Naive thymus-derived CD4-positive, alpha-beta T cell (primary cell): ENCODE results near the gene RARRES2. TPM values are rescaled to one million over a fixed set of nuclear protein-coding genes. Genes with fewer than 3 reads are reported as not detected.

Experiments used
- ATAC-seq: fragments of 150-1000 bp; cut with Tn5 transposase; 2 replicates; pipeline ENCODE4 v1.10.0; 2021; ENCODE audit warnings: mild to moderate bottlenecking, moderate library complexity
- CTCF ChIA-PET: fragments of 350-600 bp; sonication (Branson Sonifier 250); formaldehyde crosslinking; loops from one replicate; lab custom pipeline; 2021; ENCODE audit warnings: antibody characterized with exemption; lab: Charles Lee
- POLR2A ChIA-PET: fragments of 350-600 bp; sonication (Branson Sonifier 250); formaldehyde crosslinking; loops from one replicate; lab custom pipeline; 2021; ENCODE audit warnings: antibody characterized with exemption, inconsistent platforms; lab: Charles Lee
- DNase-seq, 9 donors: peaks; one replicate each; pipeline versions ENCODE4 v3.0.0 to v3.0.0-alpha.2; 2020 to 2022; ENCODE audit warnings: mixed read lengths in 1 of 9
- H3K27ac ChIP-seq: one replicate; pipeline ENCODE4 v1.7.0; 2013; ENCODE audit warnings: mild to moderate bottlenecking, low read depth, low read length, moderate library complexity
- H3K27me3 ChIP-seq, 2 donors: one replicate each; pipeline ENCODE4 v1.7.0; 2013; ENCODE audit warnings: low read length in 2 of 2, mild to moderate bottlenecking in 2 of 2, moderate library complexity in 2 of 2; ENCODE audit not compliant: control insufficient read depth in 2 of 2, insufficient read depth in 2 of 2
- H3K36me3 ChIP-seq, 3 experiments: 1 replicate in 2 of 3; 2 replicates in 1 of 3; pipeline ENCODE4 v1.7.0; 2013; ENCODE audit warnings: low read length in 3 of 3, mild to moderate bottlenecking in 3 of 3, moderate library complexity in 1 of 3; ENCODE audit not compliant: insufficient read depth in 3 of 3, control insufficient read depth in 2 of 3
- H3K4me1 ChIP-seq, 2 donors: one replicate each; pipeline ENCODE4 v1.7.0; 2013; ENCODE audit warnings: low read length in 2 of 2, mild to moderate bottlenecking in 2 of 2, moderate library complexity in 1 of 2; ENCODE audit not compliant: control insufficient read depth in 2 of 2, insufficient read depth in 2 of 2
- H3K4me3 ChIP-seq: 2 replicates; pipeline ENCODE4 v1.7.0; 2013; ENCODE audit warnings: mild to moderate bottlenecking, low read length
- H3K9me3 ChIP-seq, 3 experiments: 1 replicate in 2 of 3; 2 replicates in 1 of 3; pipeline ENCODE4 v1.7.0; 2013; ENCODE audit warnings: low read length in 3 of 3; ENCODE audit not compliant: control insufficient read depth in 2 of 3
- H3K27ac Mint-ChIP-seq, 9 donors: one replicate each; pipeline ENCODE4 v1.8.0; 2020 to 2022; ENCODE audit warnings: mixed read lengths in 9 of 9, mild to moderate bottlenecking in 8 of 9, moderate library complexity in 5 of 9, inconsistent platforms in 2 of 9
- H3K27me3 Mint-ChIP-seq, 5 donors: one replicate each; pipeline ENCODE4 v1.8.0; 2021 to 2022; ENCODE audit warnings: mixed read lengths in 5 of 5, mild to moderate bottlenecking in 1 of 5
- H3K36me3 Mint-ChIP-seq, 5 donors: one replicate each; pipeline ENCODE4 v1.8.0; 2020 to 2022; ENCODE audit warnings: mixed read lengths in 5 of 5, mild to moderate bottlenecking in 3 of 5, inconsistent platforms in 1 of 5
- H3K4me1 Mint-ChIP-seq, 7 donors: one replicate each; pipeline ENCODE4 v1.8.0; 2020 to 2022; ENCODE audit warnings: mixed read lengths in 7 of 7, mild to moderate bottlenecking in 3 of 7, inconsistent platforms in 1 of 7
- H3K4me3 Mint-ChIP-seq, 10 donors: one replicate each; pipeline ENCODE4 v1.8.0; 2020 to 2022; ENCODE audit warnings: mild to moderate bottlenecking in 10 of 10, mixed read lengths in 10 of 10, moderate library complexity in 6 of 10, inconsistent platforms in 2 of 10
- H3K9me3 Mint-ChIP-seq, 11 donors: one replicate each; pipeline ENCODE4 v1.8.0; 2020 to 2022; ENCODE audit warnings: mixed read lengths in 11 of 11, mild to moderate bottlenecking in 4 of 11, inconsistent platforms in 1 of 11, moderate library complexity in 1 of 11
- intact Hi-C, 2 donors: fragments of 100-400 bp; cut with micrococcal nuclease; formaldehyde crosslinking; loops; one replicate each; pipeline ENCODE4 v1.15.1; 2023
- polyA plus RNA-seq, 2 donors: library from polyadenylated mRNA; unstranded; fragments of 300-500 nt; fragmentation: Illumina TruSeq; gene quantifications; one replicate each; pipeline ENCODE4 v1.2.3, GENCODE V29; 2021
- total RNA-seq, 6 experiments: library from RNA in 5 of 6; stranded (reverse) in 5 of 6; gene quantifications; 1 replicate in 5 of 6; 2 replicates in 1 of 6; pipeline ENCODE4 v1.2.3 and lab custom pipeline; 2021 to 2026

Gene RARRES2
- total and polyA plus RNA-seq, 7 experiments from 2014 or later: 0.38 TPM; not detected in 6

DNA sequence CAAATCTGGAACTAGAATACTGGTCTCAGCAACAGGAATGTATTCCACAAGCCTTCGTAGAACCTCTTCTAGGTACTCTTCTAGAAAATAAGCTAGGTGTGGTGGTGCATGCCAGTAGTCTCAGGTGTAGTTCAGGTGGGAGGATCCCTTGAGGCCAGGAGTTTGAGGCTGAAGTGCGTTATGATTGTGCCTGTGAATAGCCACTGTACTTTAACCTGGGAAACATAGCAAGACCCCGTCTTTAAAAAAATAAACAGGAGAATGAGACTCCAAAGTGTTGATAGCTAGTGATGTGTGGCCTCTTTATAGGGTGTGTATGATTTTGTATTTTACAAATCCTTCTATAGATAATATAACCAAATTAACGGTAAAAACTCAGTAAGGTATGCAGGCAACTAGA is 36.2 kb upstream of the RARRES2 start:
- Mint-ChIP-seq H3K4me1 (peaks cover 30 to 68% (median 58%) of the 10 kb centered on the region in 7 donors), H3K27ac (peak overlapping the region; percentile 51 to 95 (median 86)), H3K27me3 (no peaks in the 10 kb centered on the region), H3K9me3 (no peaks in the 10 kb centered on the region), H3K36me3 (peaks cover 0 to 17% (median 5%) of the 10 kb centered on the region in 5 donors), H3K4me3 (peak overlapping the region; percentile 54 to 91 (median 86))
- ChIA-PET CTCF (interaction anchor here (0.9 to 1.5 kb wide), 4 partner anchors 9 to 28 kb away, joined by 3 to 4 read pairs (median 3); partner anchors contain the start of gene REPIN1), POLR2A (interaction anchor here (0.6 to 2.4 kb wide), 11 partner anchors 9 to 849 kb away, joined by 3 to 35 read pairs (median 7); partner anchors contain the start of genes ABCF2, GIMAP4 and REPIN1)
- H3K36me3 ChIP-seq: peaks cover 0 to 16% (median 2%) of the 10 kb centered on the region in 3 experiments
- no peak for ATAC-seq
- H3K4me1 ChIP-seq: peaks cover 4 to 30% of the 10 kb centered on the region in 2 donors
- no peak overlapping the region for H3K4me3 ChIP-seq
- no peak for DNase-seq
- intact Hi-C loops: loop anchor here (2.0 to 5.0 kb wide), 4 partner anchors 55 to 965 kb away; partner anchors contain the start of genes ACTR3C (in 2 of the 2), LRRC61 (in 2 of the 2), FASTK (in 1 of the 2) and NUB1 (in 1 of the 2)
- H3K27ac ChIP-seq: peak overlapping the region; percentile 91
- no peaks in the 10 kb centered on the region for H3K27me3 ChIP-seq
- no peaks in the 10 kb centered on the region for H3K9me3 ChIP-seq

DNA sequence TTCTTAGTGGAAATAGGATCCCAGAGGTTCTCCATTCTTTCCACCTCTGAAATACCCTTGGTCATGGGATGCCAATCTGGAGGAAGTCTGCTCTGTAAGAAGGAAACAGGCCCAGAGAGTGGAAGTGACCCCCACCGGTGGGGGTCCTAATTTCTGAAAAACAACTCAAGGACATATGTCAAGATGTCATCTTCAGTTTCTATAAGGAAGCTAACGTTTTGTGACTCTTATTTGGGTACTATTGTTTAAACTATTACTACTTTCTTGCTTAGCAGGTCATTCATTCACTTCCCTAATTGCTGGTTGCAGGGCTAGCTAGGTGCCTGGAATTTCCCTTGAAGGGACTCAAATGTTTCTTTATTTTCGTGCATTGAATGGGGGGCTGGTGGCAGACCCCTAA is 35.8 kb upstream of the RARRES2 start:
- Mint-ChIP-seq H3K4me3 (peak overlapping the region in 8 of 10 donors; percentile 54 to 91 (median 84)), H3K27me3 (no peaks in the 10 kb centered on the region), H3K4me1 (peaks cover 30 to 70% (median 58%) of the 10 kb centered on the region in 7 donors), H3K27ac (peak overlapping the region in 8 of 9 donors; percentile 51 to 95 (median 88)), H3K9me3 (no peaks in the 10 kb centered on the region), H3K36me3 (peaks cover 0 to 20% (median 5%) of the 10 kb centered on the region in 5 donors)
- no peak overlapping the region for H3K27ac ChIP-seq
- peaks cover 0 to 20% (median 2%) of the 10 kb centered on the region in 3 experiments for H3K36me3 ChIP-seq
- ATAC-seq: no peak
- intact Hi-C loops: loop anchor here in 1 of 2 donors (5.0 kb wide), 2 partner anchors 705 to 965 kb away; partner anchors contain the start of genes FASTK, NUB1 and TMUB1
- CTCF ChIA-PET: interaction anchor here (0.9 to 1.5 kb wide), 2 partner anchors 9 to 20 kb away, joined by 3 to 4 read pairs; partner anchors contain the start of gene REPIN1
- H3K4me3 ChIP-seq: no peak overlapping the region
- no peak for DNase-seq
- H3K27me3 ChIP-seq: no peaks in the 10 kb centered on the region
- POLR2A ChIA-PET: interaction anchor here (1.1 to 2.4 kb wide), 7 partner anchors 8 to 293 kb away, joined by 3 to 35 read pairs (median 8); partner anchors contain the start of gene REPIN1
- H3K9me3 ChIP-seq: no peaks in the 10 kb centered on the region
- H3K4me1 ChIP-seq: peaks cover 4 to 30% of the 10 kb centered on the region in 2 donors

DNA sequence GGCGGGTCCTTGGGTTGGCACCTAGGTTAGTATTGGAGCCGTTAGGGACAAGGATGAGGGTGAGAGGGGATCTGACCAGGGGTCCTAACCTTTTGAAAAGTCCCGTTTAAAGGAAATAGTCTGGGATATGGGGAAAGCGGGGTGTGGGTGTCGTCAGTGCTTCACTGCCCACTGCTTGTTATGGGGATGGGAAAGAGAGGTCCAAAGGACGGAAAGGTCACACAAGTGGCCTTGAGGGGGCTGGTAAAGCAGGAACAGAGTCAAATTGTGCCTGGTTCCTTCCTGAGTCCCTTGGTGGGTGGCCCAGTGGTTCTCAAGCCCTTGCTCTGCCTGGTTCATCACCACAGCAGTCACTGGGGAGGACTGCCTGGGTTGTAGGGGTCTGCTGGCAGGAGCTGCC is 35.1 kb upstream of the RARRES2 start:
- H3K4me1 ChIP-seq: peaks cover 4 to 30% of the 10 kb centered on the region in 2 donors
- DNase-seq: no peak
- H3K9me3 ChIP-seq: no peaks in the 10 kb centered on the region
- H3K27me3 Mint-ChIP-seq: no peaks in the 10 kb centered on the region
- H3K27me3 ChIP-seq: no peaks in the 10 kb centered on the region
- H3K36me3 ChIP-seq: peaks cover 0 to 24% (median 2%) of the 10 kb centered on the region in 3 experiments
- peak overlapping the region; percentile 39 to 94 (median 90) for H3K27ac Mint-ChIP-seq
- no peak overlapping the region for H3K4me3 ChIP-seq
- no peak for ATAC-seq
- CTCF ChIA-PET: interaction anchor here (0.8 kb wide), 1 partner anchor 23 kb away, joined by 5 read pairs; no protein-coding TSS in a partner anchor
- peak overlapping the region; percentile 48 for H3K27ac ChIP-seq
- H3K36me3 Mint-ChIP-seq: peaks cover 0 to 20% (median 5%) of the 10 kb centered on the region in 5 donors
- peak overlapping the region in 6 of 10 donors; percentile 19 to 71 (median 45) for H3K4me3 Mint-ChIP-seq
- POLR2A ChIA-PET: interaction anchor here (2.1 to 2.4 kb wide), 4 partner anchors 7 to 31 kb away, joined by 8 to 35 read pairs (median 11); partner anchors contain the start of gene REPIN1
- no peaks in the 10 kb centered on the region for H3K9me3 Mint-ChIP-seq
- H3K4me1 Mint-ChIP-seq: peaks cover 30 to 70% (median 58%) of the 10 kb centered on the region in 7 donors
- intact Hi-C loops: loop anchor here in 1 of 2 donors (5.0 kb wide), 2 partner anchors 706 to 966 kb away; partner anchors contain the start of genes FASTK, NUB1 and TMUB1

- ChIA-PET POLR2A (interaction anchor here (1.0 to 2.4 kb wide), 6 partner anchors 9 to 30 kb away, joined by 4 to 12 read pairs (median 8); a partner anchor contains a TSS), CTCF (interaction anchor here (0.8 kb wide), 1 partner anchor 23 kb away, joined by 5 read pairs; no protein-coding TSS in a partner anchor)
- no peaks in the 10 kb centered on the region for H3K27me3 Mint-ChIP-seq
- H3K9me3 ChIP-seq: no peaks in the 10 kb centered on the region
- DNase-seq (peak in 6 of 9 donors; percentile 34 to 69 (median 52)), ATAC-seq (peak; percentile 12)
- H3K27ac ChIP-seq: peak overlapping the region; percentile 48
- no peaks in the 10 kb centered on the region for H3K27me3 ChIP-seq
- no peak overlapping the region for H3K4me3 ChIP-seq
- H3K4me1 ChIP-seq: peaks cover 4 to 30% of the 10 kb centered on the region in 2 donors
- H3K36me3 Mint-ChIP-seq: peaks cover 0 to 21% (median 5%) of the 10 kb centered on the region in 5 donors
- peaks cover 30 to 71% (median 60%) of the 10 kb centered on the region in 7 donors for H3K4me1 Mint-ChIP-seq
- intact Hi-C loops: loop anchor here in 1 of 2 donors (5.0 kb wide), 2 partner anchors 706 to 966 kb away; partner anchors contain the start of genes FASTK, NUB1 and TMUB1
- no peaks in the 10 kb centered on the region for H3K9me3 Mint-ChIP-seq
- H3K27ac Mint-ChIP-seq: peak overlapping the region; percentile 12 to 94 (median 90)
- H3K4me3 Mint-ChIP-seq: peak overlapping the region in 9 of 10 donors; percentile 19 to 71 (median 51)
- peaks cover 0 to 29% (median 2%) of the 10 kb centered on the region in 3 experiments for H3K36me3 ChIP-seq
These were observed 34.5 kb upstream of the RARRES2 start for GRCh38 chr7:150375662-150376521.

DNA sequence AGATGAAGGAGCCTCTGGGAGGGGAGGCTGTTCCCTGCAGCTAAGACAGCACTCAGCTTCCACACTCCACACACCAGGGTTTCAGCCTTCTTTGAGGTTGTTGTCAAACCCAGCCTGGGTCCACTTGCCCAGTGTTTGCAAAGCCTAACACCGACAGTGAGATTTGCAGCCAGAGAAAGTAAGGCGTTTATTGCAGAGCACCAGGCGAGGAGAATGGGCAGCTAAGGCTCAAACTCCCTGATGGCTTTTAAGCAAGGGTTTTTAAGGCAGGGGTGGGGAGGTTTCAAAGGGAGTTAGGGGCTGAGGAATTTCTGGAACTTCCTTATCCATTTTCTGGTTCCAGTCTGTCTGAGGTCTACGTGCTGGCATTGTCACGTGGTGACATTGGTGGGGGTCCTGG is 33.0 kb upstream of the RARRES2 start:
- peaks cover 8 to 36% of the 10 kb centered on the region in 2 donors for H3K4me1 ChIP-seq
- ATAC-seq: no peak
- H3K4me3 Mint-ChIP-seq: no peak overlapping the region
- H3K4me1 Mint-ChIP-seq: peaks cover 29 to 74% (median 63%) of the 10 kb centered on the region in 7 donors
- H3K36me3 ChIP-seq: peaks cover 0 to 29% (median 2%) of the 10 kb centered on the region in 3 experiments
- ChIA-PET POLR2A (interaction anchor here (1.0 to 2.4 kb wide), 5 partner anchors 7 to 32 kb away, joined by 4 to 10 read pairs (median 7); a partner anchor contains a TSS), CTCF (interaction anchor here (0.6 to 1.7 kb wide), 2 partner anchors 19 to 1084 kb away, joined by 5 to 6 read pairs; no protein-coding TSS in a partner anchor)
- peak overlapping the region; percentile 34 for H3K27ac ChIP-seq
- H3K27ac Mint-ChIP-seq: peak overlapping the region; percentile 35 to 89 (median 72)
- H3K9me3 ChIP-seq: no peaks in the 10 kb centered on the region
- intact Hi-C loops: no loop called here
- DNase-seq: no peak
- peaks cover 0 to 26% (median 7%) of the 10 kb centered on the region in 5 donors for H3K36me3 Mint-ChIP-seq
- no peaks in the 10 kb centered on the region for H3K27me3 ChIP-seq
- H3K4me3 ChIP-seq: no peak overlapping the region
- no peaks in the 10 kb centered on the region for H3K9me3 Mint-ChIP-seq
- no peaks in the 10 kb centered on the region for H3K27me3 Mint-ChIP-seq
